ENCODE results near the gene RDH16. TPM values are rescaled to one million over a fixed set of nuclear protein-coding genes. Genes with fewer than 3 reads are reported as not detected.

RDH16 gene
- total RNA-seq, 1 experiment from 2014 or later: 0.59 TPM

DNA sequence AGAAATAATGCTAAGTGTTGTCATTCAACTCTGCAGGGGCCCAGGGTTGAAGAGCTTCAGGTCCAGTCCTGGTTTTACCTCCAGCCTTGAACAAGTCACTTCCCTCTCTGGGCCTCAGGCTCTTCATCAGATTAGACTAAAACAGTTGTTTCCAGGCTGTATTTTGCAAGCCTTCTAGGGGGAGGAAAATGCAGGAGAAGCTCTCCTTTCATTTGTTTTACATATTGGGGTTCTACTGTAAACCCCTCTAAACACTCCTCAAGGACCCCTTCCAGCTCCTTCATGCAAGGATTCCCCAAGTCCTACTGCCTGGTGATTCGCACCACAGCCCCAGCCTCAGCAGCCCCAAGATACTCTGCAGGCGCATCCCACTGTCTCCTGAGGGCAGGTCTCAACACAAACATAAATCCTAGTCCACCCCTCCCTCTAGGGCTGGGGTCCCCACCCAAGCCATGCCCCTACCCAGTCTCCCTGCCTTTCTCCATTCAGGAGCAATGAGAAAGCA, 25.9 kb downstream of the RDH16 start (continued):
- TF ChIP-seq, protein P1, sequence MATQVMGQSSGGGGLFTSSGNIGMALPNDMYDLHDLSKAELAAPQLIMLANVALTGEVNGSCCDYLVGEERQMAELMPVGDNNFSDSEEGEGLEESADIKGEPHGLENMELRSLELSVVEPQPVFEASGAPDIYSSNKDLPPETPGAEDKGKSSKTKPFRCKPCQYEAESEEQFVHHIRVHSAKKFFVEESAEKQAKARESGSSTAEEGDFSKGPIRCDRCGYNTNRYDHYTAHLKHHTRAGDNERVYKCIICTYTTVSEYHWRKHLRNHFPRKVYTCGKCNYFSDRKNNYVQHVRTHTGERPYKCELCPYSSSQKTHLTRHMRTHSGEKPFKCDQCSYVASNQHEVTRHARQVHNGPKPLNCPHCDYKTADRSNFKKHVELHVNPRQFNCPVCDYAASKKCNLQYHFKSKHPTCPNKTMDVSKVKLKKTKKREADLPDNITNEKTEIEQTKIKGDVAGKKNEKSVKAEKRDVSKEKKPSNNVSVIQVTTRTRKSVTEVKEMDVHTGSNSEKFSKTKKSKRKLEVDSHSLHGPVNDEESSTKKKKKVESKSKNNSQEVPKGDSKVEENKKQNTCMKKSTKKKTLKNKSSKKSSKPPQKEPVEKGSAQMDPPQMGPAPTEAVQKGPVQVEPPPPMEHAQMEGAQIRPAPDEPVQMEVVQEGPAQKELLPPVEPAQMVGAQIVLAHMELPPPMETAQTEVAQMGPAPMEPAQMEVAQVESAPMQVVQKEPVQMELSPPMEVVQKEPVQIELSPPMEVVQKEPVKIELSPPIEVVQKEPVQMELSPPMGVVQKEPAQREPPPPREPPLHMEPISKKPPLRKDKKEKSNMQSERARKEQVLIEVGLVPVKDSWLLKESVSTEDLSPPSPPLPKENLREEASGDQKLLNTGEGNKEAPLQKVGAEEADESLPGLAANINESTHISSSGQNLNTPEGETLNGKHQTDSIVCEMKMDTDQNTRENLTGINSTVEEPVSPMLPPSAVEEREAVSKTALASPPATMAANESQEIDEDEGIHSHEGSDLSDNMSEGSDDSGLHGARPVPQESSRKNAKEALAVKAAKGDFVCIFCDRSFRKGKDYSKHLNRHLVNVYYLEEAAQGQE (IDR thresholded peaks at IDR 0.05; ENCODE audit: low read depth): no peak
- no peak for TF ChIP-seq YY1 (IDR thresholded peaks at IDR 0.05; ENCODE audit: extremely low read depth, insufficient replicate concordance, low read depth, low read length)
- no peak for TF ChIP-seq EZH2 (IDR thresholded peaks at IDR 0.05)
- no peak for TF ChIP-seq JUND (IDR thresholded peaks at IDR 0.05)
- no peak for TF ChIP-seq FOSL1 (IDR thresholded peaks at IDR 0.05; ENCODE audit: low read depth)
- no peak for TF ChIP-seq ELF1 (IDR thresholded peaks at IDR 0.05; ENCODE audit: borderline replicate concordance, low read depth)

DNA sequence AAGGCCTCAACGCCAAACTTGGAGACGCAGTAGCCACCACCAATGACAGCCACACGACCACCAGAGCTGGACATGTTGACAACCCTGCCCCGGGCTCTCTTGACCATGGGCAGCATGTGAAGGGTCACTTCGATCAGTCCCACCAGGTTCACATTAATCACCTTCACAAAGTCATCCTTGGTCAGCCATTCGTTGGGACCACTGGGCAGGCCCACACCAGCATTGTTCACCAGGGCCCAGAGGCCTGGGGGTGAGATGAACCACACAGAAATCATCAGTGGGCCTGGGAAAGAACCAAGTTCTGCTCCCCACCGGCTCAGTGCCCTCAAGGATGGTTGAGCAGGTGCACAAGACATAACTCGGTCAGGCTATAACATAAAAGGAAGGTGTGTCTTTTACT, 27.2 kb downstream of the RDH16 start:
- Histone ChIP-seq H4K20me1 (ENCODE audit: insufficient read depth) (no peaks in the 10 kb centered on the region), H3K4me1 (ENCODE audit: control insufficient read depth in 1 of 2, insufficient read depth in 2 of 2, low read length in 2 of 2) (peaks cover 0 to 5% of the 10 kb centered on the region in 2 experiments; a peak in 2 of 4 replicates), H3K27me3 (ENCODE audit: insufficient read depth, low read length) (no peaks in the 10 kb centered on the region; the same call in 1 of the 2 replicates), H3K4me3 (replicated peaks in 1 of 2; ENCODE audit: low read depth in 1 of 2, low read length in 2 of 2) (no peak overlapping the region), H3K27ac (ENCODE audit: low read depth, low read length) (no peak overlapping the region), H3K9ac (ENCODE audit: low read length) (no peak overlapping the region), H3K9me3 (ENCODE audit: control insufficient read depth in 1 of 2, insufficient read depth in 1 of 2, low read depth in 1 of 2, low read length in 2 of 2) (no peaks in the 10 kb centered on the region), H3K4me2 (ENCODE audit: low read length) (no peak overlapping the region), H3K9me2 (ENCODE audit: insufficient read depth) (no peaks in the 10 kb centered on the region), H3K36me3 (ENCODE audit: control insufficient read depth in 1 of 2, insufficient read depth in 2 of 2, low read length in 2 of 2) (no peaks in the 10 kb centered on the region), H2AFZ (ENCODE audit: low read depth, low read length, poor library complexity, severe bottlenecking) (no peak overlapping the region), H3K79me2 (ENCODE audit: insufficient read depth, low read length) (no peaks in the 10 kb centered on the region)
- TF ChIP-seq, protein P1 (IDR thresholded peaks at IDR 0.05; ENCODE audit: low read depth): no peak
- TF ChIP-seq JUND (IDR thresholded peaks at IDR 0.05): no peak
- no peak for TF ChIP-seq EZH2phosphoT487 (IDR thresholded peaks at IDR 0.05; ENCODE audit: borderline replicate concordance)
- TF ChIP-seq SP1 (IDR thresholded peaks at IDR 0.05; ENCODE audit: low read depth): no peak
- TF ChIP-seq POLR2A (IDR thresholded peaks at IDR 0.05; ENCODE audit: borderline replicate concordance, extremely low read depth, insufficient read depth, insufficient read length): no peak
- TF ChIP-seq YY1 (IDR thresholded peaks at IDR 0.05; ENCODE audit: extremely low read depth, insufficient replicate concordance, low read depth, low read length): no peak
- TF ChIP-seq ZNF274 (IDR thresholded peaks at IDR 0.05; ENCODE audit: low read depth, low read length): no peak
- DNase-seq (ENCODE audit: low read depth, low spot score) (no peak), ATAC-seq (no peak)
- ChIA-PET RAD21 (ENCODE audit: low non-redundant PET in 1 of 2, low total read pairs in 2 of 2, uncharacterized antibody in 2 of 2, unreplicated experiment in 2 of 2) (no interaction called here), POLR2A (no interaction called here), CTCF (no interaction called here)
- intact Hi-C loops (cut with micrococcal nuclease): no loop called here
- no TSS peak for BruUV-seq (replicated peaks)
